Stimulated activated CD4-positive, alpha-beta T cell treated with anti-CD3 and anti-CD28 coated beads, Interleukin-1b, Interleukin-23, amount 100 ng/mL, for 1 hour (primary cell): ENCODE data around the gene ALDH8A1.

ENCODE experiments used
- DNase-seq, 2 donors: peaks; one replicate each; pipeline ENCODE4 v3.0.0-alpha.2; 2020; ENCODE audit warnings: low read depth in 2 of 2

ALDH8A1 gene, protein sequence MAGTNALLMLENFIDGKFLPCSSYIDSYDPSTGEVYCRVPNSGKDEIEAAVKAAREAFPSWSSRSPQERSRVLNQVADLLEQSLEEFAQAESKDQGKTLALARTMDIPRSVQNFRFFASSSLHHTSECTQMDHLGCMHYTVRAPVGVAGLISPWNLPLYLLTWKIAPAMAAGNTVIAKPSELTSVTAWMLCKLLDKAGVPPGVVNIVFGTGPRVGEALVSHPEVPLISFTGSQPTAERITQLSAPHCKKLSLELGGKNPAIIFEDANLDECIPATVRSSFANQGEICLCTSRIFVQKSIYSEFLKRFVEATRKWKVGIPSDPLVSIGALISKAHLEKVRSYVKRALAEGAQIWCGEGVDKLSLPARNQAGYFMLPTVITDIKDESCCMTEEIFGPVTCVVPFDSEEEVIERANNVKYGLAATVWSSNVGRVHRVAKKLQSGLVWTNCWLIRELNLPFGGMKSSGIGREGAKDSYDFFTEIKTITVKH

DNA sequence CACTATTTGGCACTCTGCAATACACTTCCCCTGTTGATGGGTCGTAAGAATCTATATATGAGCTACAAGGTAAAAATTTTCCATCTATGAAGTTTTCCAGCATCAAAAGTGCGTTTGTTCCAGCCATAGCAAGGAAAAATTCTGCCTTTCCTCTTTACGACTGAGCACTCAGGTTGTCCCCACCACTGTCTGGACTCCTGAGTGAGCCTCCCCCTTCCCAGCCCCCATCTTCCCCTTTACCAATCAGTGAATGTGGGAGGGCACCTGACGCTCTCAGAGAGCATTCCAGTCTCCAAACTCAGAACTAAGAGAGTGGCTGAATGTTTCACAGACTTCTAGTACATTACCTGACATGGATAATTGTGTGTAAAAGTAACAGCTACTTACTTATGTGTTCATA, at the start of gene ALDH8A1:
Gene ALDH8A1 (minus strand): TSS at position 175 of the 400 bp plus-strand sequence. CDS start 48 bp downstream, at position 127.
- DNase-seq = no peak

DNA sequence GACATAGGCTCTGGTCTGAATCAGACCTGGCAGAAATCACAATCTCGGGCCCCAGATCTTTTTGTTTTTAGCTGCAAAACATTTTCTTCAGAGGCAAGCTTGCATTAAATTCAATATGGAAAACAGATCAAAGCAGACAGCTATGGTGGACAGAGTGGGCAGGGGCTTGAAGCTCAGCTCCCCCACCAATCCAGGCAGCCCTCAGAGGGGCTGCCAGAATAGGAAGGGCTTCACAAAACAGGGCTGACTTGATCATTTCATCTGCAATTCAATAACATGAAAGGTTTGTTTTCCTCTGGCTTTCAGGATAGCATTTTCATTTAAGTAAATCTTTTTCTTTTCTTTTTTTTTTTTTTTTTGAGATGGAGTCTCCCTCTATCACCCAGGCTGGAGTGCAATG, 49.2 kb upstream of the ALDH8A1 start:
- DNase-seq = no peak

GRCh38 chr6:134997133-134997995, 47.5 kb upstream of the ALDH8A1 start:
- no peak for DNase-seq

GRCh38 chr6:134995536-134995935, 45.6 kb upstream of the ALDH8A1 start:
- no peak for DNase-seq

- no peak for DNase-seq
These were observed 44.5 kb upstream of the ALDH8A1 start for GRCh38 chr6:134994431-134994830.

DNA sequence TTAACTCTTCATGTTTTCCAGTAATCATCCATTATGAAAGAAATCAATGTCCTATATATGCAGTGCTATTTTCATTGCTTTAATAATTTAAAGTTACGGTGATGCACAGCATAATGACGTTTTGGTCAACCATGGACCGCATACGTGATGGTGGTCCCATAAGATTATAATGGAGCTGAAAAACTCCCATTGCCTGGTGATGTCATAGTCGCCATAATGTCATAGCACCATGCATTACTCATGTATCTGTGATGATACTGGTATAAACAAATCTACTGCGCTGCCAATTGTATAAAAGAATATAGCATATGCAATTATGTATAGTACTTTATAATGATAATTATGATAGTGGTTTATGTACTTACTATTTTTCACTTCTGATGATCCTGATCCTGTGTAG, 42.3 kb upstream of the ALDH8A1 start:
- no peak for DNase-seq

GRCh38 chr6:134990262-134990661, 40.4 kb upstream of the ALDH8A1 start:
- DNase-seq = no peak

DNA sequence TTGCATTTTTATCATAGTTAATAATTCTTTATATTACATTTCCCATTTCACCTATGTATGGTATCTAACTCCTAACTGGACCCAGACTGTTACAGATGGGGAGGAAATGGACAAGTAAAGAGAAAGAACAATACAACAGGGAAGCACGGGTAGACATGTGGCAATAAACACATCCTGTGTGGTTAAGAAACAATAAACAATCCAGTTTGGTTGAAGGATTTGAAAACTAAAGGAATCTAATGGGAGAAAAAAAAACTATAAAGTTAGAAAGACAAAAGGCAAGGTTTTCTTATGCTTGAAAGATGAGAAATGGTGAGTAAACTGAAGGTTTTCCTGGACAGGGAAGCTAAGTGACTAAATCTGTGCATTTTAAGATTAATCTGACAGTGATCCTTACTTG, 34.9 kb upstream of the ALDH8A1 start:
- no peak for DNase-seq

DNA sequence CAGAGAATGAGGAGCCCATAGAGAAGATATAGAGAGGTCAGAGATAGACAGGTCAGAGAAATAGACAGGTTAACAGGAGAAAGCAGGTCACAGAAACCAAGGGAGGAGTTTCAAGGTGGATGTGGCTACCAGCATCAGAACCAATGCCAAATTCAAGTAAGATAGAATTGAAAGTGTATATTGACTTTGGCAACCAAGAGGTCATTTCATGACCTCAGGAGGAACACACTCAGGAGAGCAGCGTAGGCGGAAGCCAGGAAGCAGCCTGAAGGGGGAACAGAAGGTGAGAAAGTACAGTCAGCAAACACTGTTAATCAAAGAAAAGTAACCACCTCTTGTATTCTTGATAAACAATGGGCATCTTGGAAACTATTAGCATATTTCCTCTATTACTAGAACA, 33.9 kb upstream of the ALDH8A1 start:
- DNase-seq = no peak

DNA sequence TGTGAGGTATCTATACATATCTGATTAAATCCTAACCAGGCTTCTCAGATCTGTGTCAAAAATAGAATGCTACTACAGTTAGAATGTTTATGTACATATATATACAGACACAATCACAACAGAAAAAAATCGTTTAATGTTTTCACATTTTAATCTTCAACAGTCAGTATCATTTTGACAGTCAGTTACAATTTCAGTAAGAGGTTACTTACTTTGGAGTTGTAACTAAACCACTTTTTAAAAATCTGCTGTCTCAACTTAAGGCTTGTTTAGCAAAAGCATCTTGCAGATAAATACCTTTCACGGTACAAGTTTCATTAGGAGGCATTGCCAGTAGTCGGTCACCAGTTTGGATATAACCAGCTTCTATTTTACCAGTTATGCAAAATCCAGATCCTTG, 32.3 kb upstream of the ALDH8A1 start:
- no peak for DNase-seq

DNA sequence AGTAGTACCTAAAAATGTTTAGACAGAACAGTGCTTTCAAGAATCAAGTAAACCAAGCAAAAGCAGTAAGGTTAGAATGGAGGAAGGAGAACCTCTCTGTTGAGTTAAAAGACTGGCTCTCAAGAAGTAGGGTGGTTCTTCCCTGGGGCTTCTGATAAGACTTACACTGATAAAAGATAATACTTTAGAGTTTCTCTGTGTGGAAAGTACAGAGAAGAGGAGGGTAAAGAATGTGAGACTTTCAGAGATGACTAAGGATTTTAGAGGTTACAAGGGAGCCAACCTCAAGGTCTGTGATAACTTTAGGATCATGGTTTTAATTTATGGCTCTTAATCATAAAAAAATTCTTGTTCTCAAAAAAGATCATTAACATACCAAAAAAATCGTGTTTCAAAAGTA, 30.9 kb upstream of the ALDH8A1 start:
- DNase-seq = no peak

GRCh38 chr6:134979142-134979541, 29.2 kb upstream of the ALDH8A1 start:
- DNase-seq = peak in 1 of 2 donors; percentile 24

- no peak for DNase-seq
These were observed 24.5 kb upstream of the ALDH8A1 start for GRCh38 chr6:134974370-134974769.

DNA sequence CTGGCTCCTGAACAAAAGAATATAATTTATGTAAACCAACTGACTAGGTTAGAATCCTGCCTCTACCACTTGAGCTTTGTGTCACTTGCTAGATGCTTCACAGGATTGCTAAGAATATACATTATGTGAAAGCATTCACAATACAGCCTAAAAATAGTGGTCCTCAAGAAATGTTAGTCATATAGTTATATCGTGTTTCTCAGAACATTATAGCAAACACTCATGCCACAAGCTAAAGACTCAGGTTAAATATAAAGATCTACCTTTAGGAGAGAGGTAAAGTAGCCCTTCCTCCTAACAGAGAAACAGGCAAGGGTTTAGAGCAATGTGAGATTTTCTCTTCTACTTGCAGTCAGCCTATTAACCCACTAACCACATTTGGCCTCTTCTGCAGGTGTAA, 17.8 kb upstream of the ALDH8A1 start:
- DNase-seq = no peak

- no peak for DNase-seq
These were observed 14.7 kb upstream of the ALDH8A1 start for GRCh38 chr6:134964451-134965203.

DNA sequence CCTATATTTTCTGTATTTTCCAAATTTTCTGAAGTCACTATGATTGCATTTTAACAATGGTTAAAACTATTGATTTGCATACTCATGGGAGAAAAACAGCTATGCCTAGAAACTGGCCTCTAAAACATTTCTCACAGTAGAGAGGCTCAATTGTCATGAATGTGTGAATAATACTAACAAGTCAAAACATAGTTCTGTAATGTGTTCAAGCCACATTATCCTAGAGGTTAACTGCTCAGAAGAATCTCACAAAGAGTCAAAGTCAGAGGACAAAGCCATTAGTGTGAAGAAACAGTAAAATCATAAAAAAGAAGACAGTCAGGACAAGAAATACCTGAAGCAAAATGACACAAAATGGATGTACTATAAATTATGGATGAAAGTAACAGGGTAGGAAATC, 12.5 kb upstream of the ALDH8A1 start:
- DNase-seq = no peak

- no peak for DNase-seq
These were observed 11.5 kb upstream of the ALDH8A1 start for GRCh38 chr6:134961366-134961765.

- no peak for DNase-seq
These were observed 9.7 kb upstream of the ALDH8A1 start for GRCh38 chr6:134959603-134960002.

DNA sequence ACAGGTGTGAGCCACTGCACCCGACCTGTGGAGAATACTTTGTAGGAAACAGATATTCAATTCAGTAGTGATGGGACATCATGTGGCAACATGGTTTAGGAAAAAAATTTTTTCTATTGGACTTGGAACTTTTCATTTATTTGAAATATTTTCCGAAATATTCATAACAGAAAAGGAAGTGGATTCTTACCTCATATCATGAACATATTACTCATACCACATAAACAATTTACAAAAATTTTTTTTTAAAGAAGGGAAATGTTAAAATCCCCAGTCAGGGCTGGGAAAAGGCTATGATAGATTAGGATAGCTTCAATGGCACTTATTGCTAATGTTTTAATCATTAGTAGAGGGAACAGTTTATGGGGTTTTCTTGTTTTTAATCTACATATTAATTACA, 6.8 kb upstream of the ALDH8A1 start:
- DNase-seq = no peak

GRCh38 chr6:134956032-134956431, 6.1 kb upstream of the ALDH8A1 start:
- DNase-seq = no peak

DNA sequence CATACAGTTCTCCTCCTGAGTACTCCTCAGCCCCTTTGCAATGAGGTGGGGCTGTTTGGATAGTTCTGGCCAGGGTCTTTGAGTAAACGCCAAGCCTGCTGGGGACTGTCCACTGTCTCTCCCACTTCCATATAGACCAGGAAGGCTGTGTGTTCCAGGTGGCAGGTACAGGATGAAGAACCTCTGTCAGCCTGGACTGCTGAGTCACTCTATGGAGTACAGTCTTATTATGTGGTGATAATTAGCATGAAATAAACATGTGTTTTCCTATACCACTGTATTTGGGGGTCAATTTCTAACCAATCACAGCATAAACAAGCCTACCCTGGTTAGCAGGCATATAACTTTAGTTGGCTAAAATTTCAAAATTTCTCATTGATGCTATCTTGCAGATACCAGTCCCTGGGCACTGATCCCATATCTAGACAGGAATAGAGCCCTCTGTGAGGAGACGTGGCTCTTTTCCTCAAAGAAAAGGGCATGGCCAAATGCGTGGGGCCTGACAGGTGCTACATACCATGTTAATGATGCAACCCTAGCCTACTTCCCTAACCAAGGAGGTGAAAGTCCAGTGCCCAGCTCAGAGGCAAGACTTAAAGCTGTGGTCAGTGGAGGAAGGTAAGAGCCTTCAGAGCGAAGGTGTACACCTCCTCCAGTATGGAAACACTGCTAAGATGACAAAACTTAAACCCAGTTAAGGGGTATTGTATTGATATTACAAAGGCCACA, 4.5 kb upstream of the ALDH8A1 start:
- DNase-seq = no peak
